ENCODE measurements around the gene FBXL17. TPM values are rescaled to one million over a fixed set of nuclear protein-coding genes. Genes with fewer than 3 reads are reported as not detected.

FBXL17 gene
- total and polyA plus RNA-seq, 2 of the 4 experiments (the other 2 are of a cell fraction): 3.9 to 8.1 TPM

- DNase-seq (no peak), ATAC-seq (ENCODE audit: low read depth) (no peak)
- H2AFZ ChIP-seq (replicated peaks; ENCODE audit: low read length, poor library complexity): no peak overlapping the region
- no peak overlapping the region for H2AK5ac ChIP-seq (ENCODE audit: low read depth, low read length)
- dilution Hi-C loops (cut with HindIII; ENCODE audit: low sequenced_read_pairs, unreplicated experiment): no loop called here
- H2BK120ac ChIP-seq (ENCODE audit: low read depth, low read length): no peak overlapping the region
- no peaks in the 10 kb centered on the region for H3K9me1 ChIP-seq (ENCODE audit: insufficient read depth, low read length)
- no peaks in the 10 kb centered on the region for H3K9me3 ChIP-seq (ENCODE audit: control insufficient read depth, insufficient read depth, low read length)
- no peak for TF ChIP-seq SMC3 (IDR thresholded peaks at IDR 0.05; ENCODE audit: low read depth, low read length)
- TF ChIP-seq MAFK (IDR thresholded peaks at IDR 0.05; ENCODE audit: low read depth, low read length): peak; percentile 94
- no peaks in the 10 kb centered on the region for H3K27me3 ChIP-seq (ENCODE audit: control insufficient read depth, insufficient read depth, low read length)
- H3K23ac ChIP-seq (ENCODE audit: low read depth, low read length): no peak overlapping the region
- H3K36me3 ChIP-seq (ENCODE audit: control insufficient read depth, insufficient read depth, low read length): no peaks in the 10 kb centered on the region
- H3K4me2 ChIP-seq (ENCODE audit: low read depth, low read length): no peak overlapping the region
- CTCF ChIA-PET: no interaction called here
- no peaks in the 10 kb centered on the region for H4K20me1 ChIP-seq (ENCODE audit: insufficient read depth, low read length)
- H2BK15ac ChIP-seq (ENCODE audit: low read depth, low read length): no peak overlapping the region
- H2BK5ac ChIP-seq (ENCODE audit: low read depth, low read length, poor library complexity, severe bottlenecking): no peak overlapping the region
- H4K5ac ChIP-seq (ENCODE audit: low read depth, low read length): no peak overlapping the region
- no peak overlapping the region for H3K9ac ChIP-seq (ENCODE audit: low read depth, low read length)
- no TSS peak for BruUV-seq (replicated peaks)
- no peak overlapping the region for H3K18ac ChIP-seq (ENCODE audit: low read depth, low read length)
- no peaks in the 10 kb centered on the region for H3K4me1 ChIP-seq (ENCODE audit: control insufficient read depth, insufficient read depth, low read length)
- POLR2A ChIA-PET (ENCODE audit: unreplicated experiment): no interaction called here
- no peak overlapping the region for H3K4ac ChIP-seq (ENCODE audit: low read depth, low read length)
- no peaks in the 10 kb centered on the region; a peak in 1 of 4 replicates for H3K79me1 ChIP-seq (ENCODE audit: low read depth in 1 of 2, low read length in 2 of 2)
- H4K91ac ChIP-seq (ENCODE audit: insufficient read depth, low read depth, low read length): no peak overlapping the region
- intact Hi-C loops (cut with micrococcal nuclease): no loop called here
- H4K8ac ChIP-seq (ENCODE audit: low read depth in 2 of 2, low read length in 2 of 2): no peak overlapping the region
- H2AK9ac ChIP-seq (replicated peaks; ENCODE audit: low read depth, low read length, poor library complexity): no peak overlapping the region
- no CpG with 5 or more reads among the region's 3 CpGs for WGBS, 2 experiments (ENCODE audit: extremely low coverage in 2 of 2, insufficient read length in 1 of 2)
- no peak overlapping the region for H3K56ac ChIP-seq (ENCODE audit: extremely low read depth, insufficient read depth, low read length)
- no peak overlapping the region for H3K14ac ChIP-seq (replicated peaks; ENCODE audit: low read depth, low read length)
- H2BK20ac ChIP-seq (ENCODE audit: low read depth, low read length): no peak overlapping the region
- in situ Hi-C loops (cut with MboI; ENCODE audit: low sequenced_read_pairs): no loop called here
- H3K27ac ChIP-seq (ENCODE audit: insufficient read depth, low read length): no peak overlapping the region
- no peak overlapping the region for H3K4me3 ChIP-seq (ENCODE audit: insufficient read depth, low read depth, low read length)
Observed at GRCh38 chr5:108081707-108082106, 300.2 kb downstream of the FBXL17 start.

All from IMR-90 (cell line).